NB4 (cell line): ENCODE data around the gene ZNF621.

Experiments used
- DNase-seq: peaks from one replicate; pipeline ENCODE4 v3.0.0; 2010; ENCODE audit warnings: low read depth
- H3K4me3 ChIP-seq: one replicate; pipeline ENCODE4 v1.5.1; 2011; ENCODE audit warnings: mild to moderate bottlenecking, low read depth, low read length, moderate library complexity
- CTCF ChIP-seq: IDR thresholded peaks from one replicate; pipeline ENCODE4 v1.5.1; 2012; ENCODE audit warnings: low read depth, low read length
- MAX ChIP-seq: IDR thresholded peaks from 2 replicates; pipeline ENCODE4 v1.6.1; 2011; ENCODE audit warnings: low read depth, low read length
- MYC ChIP-seq: IDR thresholded peaks from 2 replicates; pipeline ENCODE4 v1.6.1; 2011; ENCODE audit warnings: low read depth, low read length
- POLR2A ChIP-seq: IDR thresholded peaks from 2 replicates; pipeline ENCODE4 v1.6.1; 2011; ENCODE audit warnings: mild to moderate bottlenecking; ENCODE audit not compliant: insufficient read length; ENCODE audit errors: extremely low read depth

Gene ZNF621

GRCh38 chr3:40521254-40521653 is 3.5 kb upstream of the ZNF621 start:
- TF ChIP-seq MAX (no peak), POLR2A (no peak), CTCF (no peak), MYC (no peak)
- H3K4me3 ChIP-seq: no peak overlapping the region
- no peak for DNase-seq

- H3K4me3 ChIP-seq: no peak overlapping the region
- peak; percentile 11 for DNase-seq
These were observed 979 bp upstream of the ZNF621 start for GRCh38 chr3:40523781-40524180.

GRCh38 chr3:40524222-40524567 is 565 bp upstream of the ZNF621 start:
- H3K4me3 ChIP-seq: peak overlapping the region; percentile 55
- no peak for DNase-seq
- no peak for TF ChIP-seq POLR2A
- TF ChIP-seq MYC: no peak
- no peak for TF ChIP-seq MAX
- TF ChIP-seq CTCF: no peak

More at GRCh38 chr3:40523781-40524180, 979 bp upstream of the ZNF621 start:
- TF ChIP-seq MAX: no peak
- TF ChIP-seq MYC: no peak
- TF ChIP-seq CTCF: no peak
- no peak for TF ChIP-seq POLR2A

- H3K4me3 ChIP-seq: no peak overlapping the region
- no peak for DNase-seq
- TF ChIP-seq POLR2A (no peak), MAX (no peak), MYC (no peak), CTCF (no peak)
These were observed 3.7 kb downstream of the ZNF621 start for GRCh38 chr3:40528426-40528825.

- DNase-seq: no peak
- H3K4me3 ChIP-seq: no peak overlapping the region
- no peak for TF ChIP-seq CTCF
- no peak for TF ChIP-seq POLR2A
- no peak for TF ChIP-seq MAX
- no peak for TF ChIP-seq MYC
These were observed 7.5 kb downstream of the ZNF621 start for GRCh38 chr3:40532252-40532651.

- TF ChIP-seq MAX (no peak), MYC (no peak), CTCF (no peak)
- DNase-seq: no peak
- H3K4me3 ChIP-seq: no peak overlapping the region
These were observed 9.5 kb downstream of the ZNF621 start for GRCh38 chr3:40534283-40534682.
